Effector memory CD8-positive, alpha-beta T cell (primary cell): ENCODE results near the gene ADAM33.

ENCODE experiments used
- ATAC-seq: fragments of 150-1000 bp; cut with Tn5 transposase; replicated peaks from 2 replicates; pipeline ENCODE4 v1.10.0; 2021; ENCODE audit warnings: mild to moderate bottlenecking, moderate library complexity
- DNase-seq, 3 experiments: peaks; one replicate each; pipeline ENCODE4 v3.0.0; 2021
- H3K27ac Mint-ChIP-seq, 2 donors: one replicate each; pipeline ENCODE4 v1.8.0; 2022; ENCODE audit warnings: mild to moderate bottlenecking in 2 of 2, mixed read lengths in 2 of 2, moderate library complexity in 2 of 2
- H3K27me3 Mint-ChIP-seq, 2 donors: one replicate each; pipeline ENCODE4 v1.8.0; 2022; ENCODE audit warnings: mixed read lengths in 2 of 2
- H3K36me3 Mint-ChIP-seq: one replicate; pipeline ENCODE4 v1.8.0; 2022; ENCODE audit warnings: mild to moderate bottlenecking, moderate library complexity, mixed read lengths; ENCODE audit not compliant: insufficient read depth
- H3K4me1 Mint-ChIP-seq, 2 donors: one replicate each; pipeline ENCODE4 v1.8.0; 2022; ENCODE audit warnings: low read depth in 2 of 2, mixed read lengths in 2 of 2
- H3K4me3 Mint-ChIP-seq, 2 donors: one replicate each; pipeline ENCODE4 v1.8.0; 2022; ENCODE audit warnings: mild to moderate bottlenecking in 2 of 2, mixed read lengths in 2 of 2, moderate library complexity in 2 of 2
- H3K9me3 Mint-ChIP-seq, 2 donors: one replicate each; pipeline ENCODE4 v1.8.0; 2022; ENCODE audit warnings: mixed read lengths in 2 of 2

ADAM33 gene

GRCh38 chr20:3677733-3678132 is 4.1 kb downstream of the ADAM33 start:
- H3K27me3 Mint-ChIP-seq: peaks cover 73 to 84% of the 10 kb centered on the region in 2 donors
- no peaks in the 10 kb centered on the region for H3K36me3 Mint-ChIP-seq
- no peak for DNase-seq
- H3K9me3 Mint-ChIP-seq: no peaks in the 10 kb centered on the region
- ATAC-seq: no peak
- no peak overlapping the region for H3K27ac Mint-ChIP-seq
- no peak overlapping the region for H3K4me3 Mint-ChIP-seq
- H3K4me1 Mint-ChIP-seq: peaks cover 5 to 13% of the 10 kb centered on the region in 2 donors

DNA sequence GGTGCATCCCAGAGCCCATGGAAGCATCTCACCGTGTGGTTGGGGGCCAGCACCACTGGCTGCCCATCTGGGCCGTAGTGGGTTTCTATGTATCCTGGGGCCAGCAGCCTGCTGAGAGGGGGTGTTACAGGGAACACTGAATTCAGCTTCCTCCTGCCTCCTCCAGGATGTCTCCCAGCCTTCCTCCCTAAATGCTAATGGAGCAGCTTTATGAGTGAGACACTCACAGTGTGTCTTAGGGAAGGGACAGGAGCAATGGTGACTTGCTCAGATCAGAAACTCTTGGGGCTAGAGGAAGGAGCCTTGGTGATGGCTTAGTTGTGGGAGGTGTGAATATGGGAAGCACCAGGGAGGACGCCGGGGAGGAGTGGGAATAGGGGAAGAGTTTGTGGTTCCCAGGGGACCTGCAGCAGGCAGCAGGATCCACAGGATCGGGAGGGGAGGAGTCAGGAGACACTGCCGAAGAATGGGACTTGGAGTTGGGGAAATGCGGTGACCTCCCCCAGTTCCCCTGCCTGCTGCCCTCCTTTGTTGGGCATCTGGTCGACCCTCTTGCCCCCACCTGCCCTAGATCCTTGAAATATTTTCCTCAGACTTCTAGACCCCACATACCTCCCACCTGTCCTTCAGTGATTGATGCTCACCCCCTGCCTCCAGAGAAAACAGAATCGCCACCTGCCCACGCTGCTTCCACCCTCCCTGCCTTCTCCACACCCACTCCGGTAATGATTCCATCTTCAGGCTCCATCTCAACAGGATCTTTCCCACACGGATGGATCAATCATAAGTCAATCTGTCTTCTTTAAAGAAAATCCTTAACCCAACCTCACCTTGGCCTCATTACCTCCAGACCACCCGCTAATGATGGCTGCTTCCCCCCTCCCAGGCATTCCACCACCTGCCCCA is 6.6 kb downstream of the ADAM33 start:
- no peak overlapping the region for H3K27ac Mint-ChIP-seq
- H3K27me3 Mint-ChIP-seq: peaks cover 64 to 93% of the 10 kb centered on the region in 2 donors
- ATAC-seq: no peak

DNA sequence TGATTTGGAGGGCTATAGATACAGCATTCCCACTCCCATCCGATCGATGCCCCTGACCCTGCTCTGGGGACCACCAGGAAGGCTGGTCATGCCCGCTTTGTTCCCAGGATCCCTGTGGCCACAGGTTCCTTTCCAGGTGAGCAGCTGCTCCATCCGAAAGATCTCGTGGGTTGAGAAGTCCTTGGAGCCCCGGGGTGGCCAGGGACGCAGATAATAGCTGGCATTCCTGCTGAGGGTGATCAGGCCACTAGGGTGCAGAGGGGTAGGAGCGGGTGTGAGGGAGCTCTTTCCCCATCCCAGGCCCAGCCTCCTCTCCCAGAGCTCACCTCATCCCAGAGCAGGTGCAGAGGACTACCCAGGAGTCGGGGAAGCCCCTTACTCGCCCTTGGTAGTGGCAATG is 7.4 kb downstream of the ADAM33 start:
- Mint-ChIP-seq H3K36me3 (peaks cover 3% of the 10 kb centered on the region), H3K4me1 (peaks cover 14 to 21% of the 10 kb centered on the region in 2 donors), H3K4me3 (peak overlapping the region in 1 of 2 donors; percentile 37), H3K9me3 (no peaks in the 10 kb centered on the region), H3K27me3 (peaks cover 64 to 93% of the 10 kb centered on the region in 2 donors), H3K27ac (peak overlapping the region in 1 of 2 donors; percentile 39)
- no peak for DNase-seq
- ATAC-seq: no peak

More for the DNA sequence above, 6.6 kb downstream of the ADAM33 start:
- H3K4me3 Mint-ChIP-seq: no peak overlapping the region
- H3K9me3 Mint-ChIP-seq: no peaks in the 10 kb centered on the region
- no peak for DNase-seq
- peaks cover under 1% of the 10 kb centered on the region for H3K36me3 Mint-ChIP-seq
- peaks cover 9 to 16% of the 10 kb centered on the region in 2 donors for H3K4me1 Mint-ChIP-seq

GRCh38 chr20:3673221-3674070 is 8.4 kb downstream of the ADAM33 start:
- Mint-ChIP-seq H3K4me3 (peak overlapping the region in 1 of 2 donors; percentile 33), H3K36me3 (peaks cover 3% of the 10 kb centered on the region), H3K27me3 (peaks cover 54 to 93% of the 10 kb centered on the region in 2 donors), H3K9me3 (no peaks in the 10 kb centered on the region), H3K27ac (no peak overlapping the region), H3K4me1 (peaks cover 16 to 23% of the 10 kb centered on the region in 2 donors)
- no peak for ATAC-seq
- DNase-seq: no peak

DNA sequence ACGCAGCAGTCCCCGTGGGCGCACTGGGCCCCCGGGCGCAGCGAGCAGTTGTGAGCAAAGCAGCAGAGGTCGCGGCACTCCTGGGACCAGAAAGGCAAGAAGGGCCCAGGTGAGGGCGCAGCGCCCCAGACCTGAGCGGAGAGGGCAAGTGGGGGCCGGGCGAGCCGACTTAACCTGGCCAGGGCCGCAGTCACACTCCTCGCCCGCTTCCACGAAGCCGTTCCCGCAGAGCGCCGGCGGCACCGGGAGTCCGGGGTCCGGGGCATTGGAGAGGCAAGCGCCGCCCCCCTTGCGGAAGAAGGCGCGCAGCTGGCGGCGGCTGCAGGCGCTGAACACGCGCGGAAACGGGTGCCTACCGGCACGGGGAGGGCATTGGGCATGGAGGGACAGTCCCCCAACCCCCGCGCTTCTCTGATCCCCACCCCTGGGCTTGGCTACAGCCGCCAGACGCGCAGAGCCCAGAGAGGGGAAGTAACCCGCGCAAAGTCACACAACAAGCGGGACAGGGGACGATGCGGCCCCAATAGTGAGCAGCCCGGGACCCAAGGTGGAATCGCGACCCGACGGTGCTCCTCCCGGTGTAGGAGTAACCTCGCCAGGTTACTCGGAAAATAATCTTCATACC is 9.2 kb downstream of the ADAM33 start:
- Mint-ChIP-seq H3K27me3 (peaks cover 46 to 93% of the 10 kb centered on the region in 2 donors), H3K27ac (no peak overlapping the region), H3K4me3 (peak overlapping the region in 1 of 2 donors; percentile 33), H3K9me3 (no peaks in the 10 kb centered on the region), H3K36me3 (peaks cover 3% of the 10 kb centered on the region), H3K4me1 (peaks cover 20 to 27% of the 10 kb centered on the region in 2 donors)
- ATAC-seq (peak; percentile 37), DNase-seq (no peak)

- ATAC-seq: no peak
- no peak for DNase-seq
- Mint-ChIP-seq H3K9me3 (no peaks in the 10 kb centered on the region), H3K4me3 (peak overlapping the region; percentile 8 to 33), H3K4me1 (peaks cover 24 to 32% of the 10 kb centered on the region in 2 donors), H3K27ac (no peak overlapping the region), H3K27me3 (peaks cover 46 to 90% of the 10 kb centered on the region in 2 donors), H3K36me3 (peaks cover 3% of the 10 kb centered on the region)
Observed at GRCh38 chr20:3671986-3672546, 9.7 kb downstream of the ADAM33 start.

- H3K27me3 Mint-ChIP-seq: peaks cover 38 to 79% of the 10 kb centered on the region in 2 donors
- peak overlapping the region in 1 of 2 donors; percentile 12 for H3K4me3 Mint-ChIP-seq
- H3K9me3 Mint-ChIP-seq: no peaks in the 10 kb centered on the region
- DNase-seq: no peak
- no peak for ATAC-seq
- no peak overlapping the region for H3K27ac Mint-ChIP-seq
- peaks cover 29 to 36% of the 10 kb centered on the region in 2 donors for H3K4me1 Mint-ChIP-seq
- peaks cover 9% of the 10 kb centered on the region for H3K36me3 Mint-ChIP-seq
Observed at GRCh38 chr20:3670945-3671344, 10.9 kb downstream of the ADAM33 start.

DNA sequence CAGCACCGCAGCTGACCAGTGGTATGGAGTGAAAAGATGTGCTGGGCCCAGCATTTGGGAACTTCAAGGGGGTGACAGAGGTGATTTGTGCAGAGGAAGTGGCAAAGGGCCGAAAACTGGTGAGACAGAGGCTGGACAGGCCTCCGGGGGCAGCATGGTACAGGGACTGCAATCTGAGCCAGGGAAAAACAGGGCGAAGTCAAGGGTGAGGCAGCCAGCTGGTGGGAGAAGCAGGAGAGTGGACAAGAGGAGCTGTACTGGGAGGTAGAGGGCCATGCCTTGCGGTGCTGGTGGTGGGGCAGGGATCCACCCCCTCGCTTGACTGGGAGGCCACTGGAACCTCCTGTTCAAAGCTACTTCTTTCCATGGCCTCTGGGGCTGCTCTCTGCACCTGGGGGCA is 11.3 kb downstream of the ADAM33 start:
- H3K4me3 Mint-ChIP-seq: no peak overlapping the region
- DNase-seq (no peak), ATAC-seq (no peak)
- no peaks in the 10 kb centered on the region for H3K9me3 Mint-ChIP-seq
- peaks cover 34 to 74% of the 10 kb centered on the region in 2 donors for H3K27me3 Mint-ChIP-seq
- H3K4me1 Mint-ChIP-seq: peaks cover 33 to 40% of the 10 kb centered on the region in 2 donors
- H3K36me3 Mint-ChIP-seq: peaks cover 14% of the 10 kb centered on the region
- no peak overlapping the region for H3K27ac Mint-ChIP-seq

DNA sequence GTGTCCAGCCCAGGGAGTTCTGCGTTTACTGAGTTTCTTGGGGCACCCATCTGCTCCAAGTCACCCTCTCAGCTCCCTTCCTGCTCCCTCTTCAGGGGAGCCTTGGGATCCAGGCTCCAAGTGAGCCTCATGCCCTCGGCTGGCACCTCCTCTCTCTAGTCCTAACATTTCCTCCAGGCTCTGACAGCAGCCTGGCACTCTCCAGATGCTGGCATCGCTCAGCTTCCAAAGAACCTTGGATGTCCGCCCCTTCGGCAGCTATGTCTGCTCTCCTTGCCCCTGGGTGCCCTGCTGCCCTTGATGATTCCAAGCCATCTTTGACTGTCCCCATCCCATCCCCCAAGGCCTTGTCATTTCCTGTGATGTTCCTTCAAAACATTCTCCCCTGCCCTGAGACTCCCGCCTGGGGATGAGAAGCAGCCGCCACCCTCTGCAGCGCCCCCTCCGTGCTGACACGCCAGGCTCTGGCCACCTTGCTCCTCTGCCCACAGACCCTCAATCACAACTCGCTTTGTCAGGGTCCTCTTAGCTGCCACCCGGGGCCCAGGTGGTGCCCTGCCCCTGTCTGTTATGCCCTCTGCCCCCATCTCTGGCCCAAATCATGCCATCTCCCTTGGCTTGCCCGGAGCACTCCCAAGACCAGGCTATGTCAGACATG is 12.0 kb downstream of the ADAM33 start:
- no peak overlapping the region for H3K4me3 Mint-ChIP-seq
- H3K9me3 Mint-ChIP-seq: no peaks in the 10 kb centered on the region
- DNase-seq (no peak), ATAC-seq (no peak)
- peaks cover 36 to 47% of the 10 kb centered on the region in 2 donors for H3K4me1 Mint-ChIP-seq
- H3K27me3 Mint-ChIP-seq: peaks cover 28 to 69% of the 10 kb centered on the region in 2 donors
- H3K27ac Mint-ChIP-seq: no peak overlapping the region
- peaks cover 20% of the 10 kb centered on the region for H3K36me3 Mint-ChIP-seq

GRCh38 chr20:3667434-3668037 is 14.3 kb downstream of the ADAM33 start:
- Mint-ChIP-seq H3K27me3 (peaks cover 34 to 75% of the 10 kb centered on the region in 2 donors), H3K4me1 (peaks cover 36 to 51% of the 10 kb centered on the region in 2 donors), H3K36me3 (peaks cover 20% of the 10 kb centered on the region), H3K27ac (no peak overlapping the region), H3K9me3 (no peaks in the 10 kb centered on the region), H3K4me3 (peak overlapping the region; percentile 4 to 58)
- DNase-seq (no peak), ATAC-seq (no peak)

GRCh38 chr20:3663858-3664257 is 18.0 kb downstream of the ADAM33 start:
- Mint-ChIP-seq H3K4me1 (peaks cover 29 to 59% of the 10 kb centered on the region in 2 donors), H3K4me3 (no peak overlapping the region), H3K36me3 (peaks cover 17% of the 10 kb centered on the region), H3K27me3 (peaks cover 38 to 66% of the 10 kb centered on the region in 2 donors), H3K27ac (no peak overlapping the region), H3K9me3 (no peaks in the 10 kb centered on the region)
- DNase-seq (no peak), ATAC-seq (no peak)

DNA sequence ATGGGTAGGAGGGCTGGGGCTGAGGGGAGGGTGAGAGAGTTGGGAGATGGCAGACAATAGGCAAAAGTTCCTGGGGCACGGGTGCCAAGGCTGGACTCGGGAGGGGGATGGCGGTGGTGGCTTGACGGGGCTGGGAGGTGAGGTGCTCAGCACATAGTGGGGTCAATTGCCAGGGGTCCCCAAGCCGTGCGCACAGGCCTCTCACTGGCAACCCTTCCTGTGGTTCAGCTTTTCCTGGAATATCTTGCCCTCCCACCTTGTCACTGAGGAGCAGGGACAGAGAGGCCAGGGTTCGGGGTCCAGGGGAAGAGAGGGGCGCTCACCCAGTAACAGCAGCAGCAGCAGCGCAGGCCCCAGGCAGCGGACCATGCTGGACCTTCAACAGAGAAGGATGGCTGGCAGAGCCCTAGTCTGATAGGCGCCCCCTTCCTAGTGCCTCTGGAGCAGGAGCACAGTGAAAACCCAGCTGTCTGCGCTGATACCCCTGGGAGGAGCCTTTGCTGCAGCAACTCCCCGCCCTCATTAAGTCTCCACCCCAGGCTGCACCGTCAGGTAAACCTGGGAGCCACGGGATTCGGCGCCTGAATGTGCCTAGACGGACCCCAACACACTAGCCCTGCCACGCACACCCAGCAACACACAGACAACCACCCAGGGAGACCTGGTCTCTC is 18.6 kb downstream of the ADAM33 start, which contains the start of gene GFRA4:
Gene GFRA4, minus strand, starts transcription at position 369 of the 671 bp plus-strand sequence. Its CDS starts 0 bp downstream, at position 369.
- DNase-seq (no peak), ATAC-seq (no peak)
- H3K9me3 Mint-ChIP-seq: no peaks in the 10 kb centered on the region
- H3K4me1 Mint-ChIP-seq: peaks cover 28 to 59% of the 10 kb centered on the region in 2 donors
- H3K36me3 Mint-ChIP-seq: peaks cover 17% of the 10 kb centered on the region
- no peak within 1 kb of the TSS for H3K27ac Mint-ChIP-seq
- peaks cover 43 to 66% of the 10 kb centered on the region in 2 donors for H3K27me3 Mint-ChIP-seq
- no peak within 1 kb of the TSS for H3K4me3 Mint-ChIP-seq
